GM12891 (cell line): ENCODE measurements around the gene RAB9B. TPM values are rescaled to one million over a fixed set of nuclear protein-coding genes. Genes with fewer than 3 reads are reported as not detected.
A peak's percentile ranks its signal among the peaks of the same experiment; 100 is the strongest.

Source experiments
- DNase-seq: peaks from one replicate; pipeline ENCODE4 v3.0.0; 2011; ENCODE audit warnings: low spot score; ENCODE audit not compliant: insufficient read length
- FAIRE-seq: peaks from 2 replicates; lab custom pipeline; 2011; peaks lifted over from hg19 to GRCh38; lab: Jason Lieb, UNC
- PAX5 ChIP-seq: IDR thresholded peaks from 2 replicates; pipeline ENCODE4 v1.6.1; 2011; ENCODE audit warnings: low read length, moderate library complexity, mild to moderate bottlenecking; ENCODE audit not compliant: insufficient read depth, severe bottlenecking
- POLR2A ChIP-seq: IDR thresholded peaks from 2 replicates; pipeline ENCODE4 v1.6.1; 2011; ENCODE audit warnings: low read depth, low read length, control low read depth
- POLR2AphosphoS5 ChIP-seq: IDR thresholded peaks from 2 replicates; pipeline ENCODE4 v1.6.1; 2011; ENCODE audit warnings: low read depth, low read length, control low read depth
- POU2F2 ChIP-seq: IDR thresholded peaks from 2 replicates; pipeline ENCODE4 v1.6.1; 2011; ENCODE audit warnings: low read depth, mild to moderate bottlenecking, control low read depth, low read length, moderate library complexity
- SPI1 ChIP-seq: IDR thresholded peaks from 2 replicates; pipeline ENCODE4 v1.6.1; 2011; ENCODE audit warnings: low read depth, low read length, control low read depth
- TAF1 ChIP-seq: IDR thresholded peaks from 2 replicates; pipeline ENCODE4 v1.6.1; 2011; ENCODE audit warnings: low read depth, low read length, control low read depth
- polyA plus RNA-seq: library from polyadenylated mRNA; unstranded; fragments of >200 nt; gene quantifications from one replicate; pipeline ENCODE4 v1.2.1, GENCODE V29; 2012; ENCODE audit warnings: low read depth, missing spikeins, inconsistent platforms; ENCODE audit not compliant: missing spikeins

Gene RAB9B, protein sequence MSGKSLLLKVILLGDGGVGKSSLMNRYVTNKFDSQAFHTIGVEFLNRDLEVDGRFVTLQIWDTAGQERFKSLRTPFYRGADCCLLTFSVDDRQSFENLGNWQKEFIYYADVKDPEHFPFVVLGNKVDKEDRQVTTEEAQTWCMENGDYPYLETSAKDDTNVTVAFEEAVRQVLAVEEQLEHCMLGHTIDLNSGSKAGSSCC
- 0.12 TPM for polyA plus RNA-seq

DNA sequence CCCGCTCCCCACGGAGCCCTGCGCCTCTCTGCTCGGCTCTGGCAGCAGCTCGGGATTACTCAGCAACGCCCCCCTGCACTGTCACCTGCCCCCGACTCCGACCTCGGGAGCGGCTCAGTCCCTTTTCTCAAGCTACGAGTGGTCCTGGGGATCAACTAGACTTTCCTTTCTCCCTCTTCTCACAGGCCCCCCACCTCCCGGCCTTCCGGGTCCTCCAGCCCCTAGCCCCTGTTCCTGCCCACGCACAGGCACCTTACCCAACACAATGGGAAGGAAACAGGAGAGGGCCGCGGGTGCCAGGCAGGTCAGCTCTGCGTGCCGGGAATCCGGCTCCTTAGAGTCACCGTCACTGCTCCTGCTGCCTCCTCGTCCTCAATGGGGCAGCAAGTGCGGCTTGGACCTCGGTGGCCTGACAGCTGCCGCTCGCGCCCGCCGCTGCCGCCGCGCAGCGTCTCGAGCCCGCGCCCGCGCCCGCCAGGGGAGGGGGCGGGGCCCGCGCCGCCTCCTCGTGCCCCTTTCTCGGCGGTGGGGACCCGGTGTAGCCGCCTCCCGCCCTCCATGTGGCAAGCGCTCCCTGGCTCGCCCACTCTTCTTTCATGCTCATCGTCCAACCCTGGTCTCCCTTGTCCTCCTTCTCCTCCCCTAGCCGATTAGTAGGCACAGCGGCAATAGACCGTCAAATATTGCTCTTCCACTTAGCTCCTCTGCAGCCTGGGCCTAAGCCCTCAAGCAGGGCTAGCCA lies at the start of gene RAB9B:
Gene RAB9B, minus strand, starts transcription at position 455 of the 742 bp plus-strand sequence. CDS start 6,473 bp downstream, outside the sequence.
- DNase-seq (peak; percentile 42), FAIRE-seq (peak; percentile 94)
- TF ChIP-seq POLR2AphosphoS5 (no peak), TAF1 (no peak), POLR2A (no peak), PAX5 (no peak), SPI1 (no peak), POU2F2 (no peak)

DNA sequence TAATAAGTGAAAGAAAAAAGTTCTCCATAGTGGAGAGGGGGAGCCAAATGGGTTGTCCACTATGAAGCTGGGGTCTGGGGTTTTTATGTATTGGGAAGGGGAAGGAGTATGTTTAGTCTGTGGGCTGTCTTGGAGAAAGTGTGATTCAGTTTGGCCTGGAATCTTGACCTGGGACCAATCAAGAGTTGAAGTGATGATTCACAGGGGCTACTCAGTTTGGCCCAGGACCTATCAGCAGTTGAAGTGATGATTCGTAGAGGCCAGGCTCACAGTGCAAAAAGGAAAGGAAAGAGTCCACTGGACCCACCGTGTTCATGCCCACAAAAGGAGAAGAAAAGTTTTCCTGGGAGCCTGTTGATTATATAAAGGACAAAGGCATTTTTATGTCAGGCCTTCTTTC lies 47.3 kb upstream of the RAB9B start:
- no peak for FAIRE-seq
- DNase-seq: no peak
- no peak for TF ChIP-seq POLR2AphosphoS5
- no peak for TF ChIP-seq SPI1
- TF ChIP-seq POU2F2: no peak
- TF ChIP-seq TAF1: no peak
- TF ChIP-seq PAX5: no peak
- no peak for TF ChIP-seq POLR2A

DNA sequence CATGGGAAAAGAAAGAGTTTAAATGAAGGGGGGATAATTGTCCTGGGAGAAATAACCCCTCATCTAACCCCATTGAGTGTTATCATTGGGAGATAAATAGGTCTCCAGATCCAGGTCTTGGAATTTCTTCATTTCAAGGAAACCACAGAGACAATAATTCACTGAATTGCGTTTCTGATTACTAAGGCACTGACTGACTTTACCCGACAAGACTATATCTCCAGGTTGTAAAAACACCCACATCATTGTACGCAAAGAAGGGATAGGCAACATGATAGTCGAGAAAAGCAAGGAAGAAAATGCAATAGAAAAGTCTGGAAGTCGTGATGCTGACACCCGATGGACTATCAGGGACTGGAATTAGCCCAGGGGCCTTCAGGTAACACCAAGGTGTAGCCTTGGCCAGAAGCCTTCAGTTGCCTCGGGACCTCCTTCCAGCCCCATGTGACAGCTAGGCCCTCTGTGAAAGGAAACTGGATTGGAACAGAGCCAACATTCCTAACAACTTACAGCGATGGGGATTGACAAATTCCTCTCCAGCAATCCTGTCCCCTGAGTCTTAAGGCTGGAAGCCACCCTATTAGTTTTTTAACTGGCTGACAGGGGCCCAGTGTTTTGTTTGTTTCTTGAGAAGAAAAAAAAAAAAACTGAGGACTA lies 46.5 kb upstream of the RAB9B start:
- no peak for DNase-seq
- no peak for TF ChIP-seq SPI1
- TF ChIP-seq POLR2AphosphoS5: no peak
- no peak for FAIRE-seq

DNA sequence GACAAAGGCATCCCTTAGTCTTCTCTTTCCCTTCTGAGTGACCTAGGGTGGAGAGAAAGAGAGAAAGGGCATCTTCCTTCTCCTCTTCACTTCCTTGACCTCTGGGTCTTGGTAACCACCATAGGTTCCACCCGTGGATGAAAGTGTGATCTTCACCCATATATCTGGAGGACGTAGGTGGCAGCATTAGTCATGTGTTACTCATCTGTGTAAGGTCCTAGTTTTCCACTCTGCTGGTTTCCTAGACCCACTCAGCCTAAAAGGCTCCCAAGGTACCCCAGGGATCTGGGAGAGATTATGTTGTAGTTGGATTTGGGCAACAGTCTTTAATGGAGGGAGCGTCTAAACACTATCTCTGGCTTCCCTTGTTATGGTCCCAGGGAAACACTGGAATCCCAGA lies 45.5 kb upstream of the RAB9B start:
- DNase-seq (no peak), FAIRE-seq (peak; percentile 5)
- TF ChIP-seq POU2F2 (no peak), POLR2AphosphoS5 (no peak), POLR2A (no peak), TAF1 (no peak), SPI1 (no peak), PAX5 (no peak)

DNA sequence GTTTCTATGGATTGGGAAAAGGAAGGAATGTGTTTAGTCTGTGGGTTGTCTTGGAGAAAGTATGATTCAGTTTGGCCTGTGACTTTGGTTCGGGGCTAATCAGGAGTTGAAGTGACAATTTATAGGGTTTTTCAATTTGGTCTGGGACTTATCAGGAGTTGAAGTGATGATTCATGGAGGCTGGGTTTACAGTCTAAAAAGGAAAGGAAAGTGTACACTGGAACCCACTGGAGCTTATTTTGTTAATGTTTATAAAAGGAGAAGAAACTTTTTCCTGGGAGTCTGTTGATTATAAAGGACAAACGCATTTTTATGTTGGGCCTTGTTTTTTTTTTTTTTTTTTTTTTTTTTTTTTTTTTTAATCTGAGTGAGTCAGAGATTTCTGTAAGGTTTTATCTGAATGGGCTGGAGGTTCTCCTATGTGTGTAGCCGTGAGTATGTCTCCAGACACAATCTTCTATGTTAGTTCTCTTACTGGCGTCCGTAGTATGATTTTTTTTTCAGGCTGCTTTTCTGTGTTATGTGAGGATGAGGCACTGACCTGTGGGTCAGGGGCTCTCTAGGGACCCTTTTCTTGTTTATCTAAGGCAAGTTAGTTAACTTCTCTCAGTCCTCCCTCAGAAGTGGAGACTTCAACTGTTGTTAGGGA lies 33.0 kb upstream of the RAB9B start:
- TF ChIP-seq POLR2A (no peak), PAX5 (no peak), POU2F2 (no peak)
- no peak for FAIRE-seq
- DNase-seq: no peak

DNA sequence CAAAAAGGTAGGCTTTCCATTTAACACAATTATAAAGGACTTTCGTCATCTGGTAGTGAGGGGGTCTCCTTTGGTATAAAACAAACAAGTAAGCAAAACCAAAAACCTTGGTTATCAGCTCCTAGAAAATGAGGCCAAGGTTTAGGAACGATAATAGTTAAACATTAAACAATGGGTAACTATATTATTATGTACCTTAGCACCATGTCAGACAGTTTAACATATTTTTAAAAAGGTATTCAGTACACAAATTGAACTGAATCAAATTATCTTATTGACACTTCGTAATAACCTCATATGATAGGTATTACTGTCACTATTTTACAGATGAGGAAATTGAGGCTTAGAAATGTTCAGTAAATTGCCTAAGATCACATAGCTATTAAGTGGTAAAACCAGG lies 32.1 kb upstream of the RAB9B start:
- TF ChIP-seq POU2F2: no peak
- TF ChIP-seq PAX5: no peak
- TF ChIP-seq POLR2A: no peak
- no peak for TF ChIP-seq TAF1
- no peak for TF ChIP-seq POLR2AphosphoS5
- no peak for TF ChIP-seq SPI1
- FAIRE-seq (peak; percentile 5), DNase-seq (no peak)

DNA sequence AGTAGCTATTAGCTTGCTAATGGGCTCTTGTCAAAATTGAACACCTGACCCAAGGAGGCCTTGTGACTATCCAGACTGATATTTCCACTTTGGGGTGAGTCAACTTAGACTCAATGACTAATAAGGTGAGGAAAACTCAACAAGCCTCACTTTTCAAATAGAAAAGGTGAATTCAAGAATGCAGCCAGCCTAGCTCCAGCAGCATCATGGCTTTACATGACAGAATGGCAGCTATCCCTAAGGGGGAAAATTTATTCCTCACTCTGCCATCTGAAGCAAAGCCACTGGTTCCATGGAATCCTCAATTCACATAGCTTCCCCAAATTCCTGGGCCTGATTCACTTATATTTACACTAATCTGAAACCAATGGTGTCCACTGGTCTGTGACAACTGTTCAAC lies 29.1 kb upstream of the RAB9B start:
- FAIRE-seq (no peak), DNase-seq (no peak)
- TF ChIP-seq TAF1: no peak
- no peak for TF ChIP-seq PAX5
- TF ChIP-seq POLR2AphosphoS5: no peak
- no peak for TF ChIP-seq POLR2A
- TF ChIP-seq POU2F2: no peak
- no peak for TF ChIP-seq SPI1

DNA sequence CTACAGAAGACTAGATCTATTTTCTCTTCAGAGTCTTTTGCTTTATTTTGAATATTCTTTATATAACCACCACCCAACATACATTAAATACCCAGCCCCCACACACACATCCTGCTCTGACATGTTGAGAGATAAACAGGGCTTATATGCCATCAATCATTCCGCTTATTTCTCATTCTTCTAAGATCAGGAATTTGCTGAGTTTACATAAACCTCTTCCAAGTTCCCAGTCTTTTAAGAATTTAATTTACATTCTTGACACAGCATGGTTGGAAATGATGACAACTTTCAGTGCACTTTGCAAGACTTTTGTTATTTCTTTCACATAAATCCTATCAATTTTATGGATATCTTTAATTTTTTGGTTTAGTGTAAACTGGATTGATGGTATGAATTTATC lies 17.5 kb upstream of the RAB9B start:
- TF ChIP-seq TAF1: no peak
- TF ChIP-seq POLR2A: no peak
- TF ChIP-seq POLR2AphosphoS5: no peak
- TF ChIP-seq POU2F2: no peak
- TF ChIP-seq SPI1: no peak
- FAIRE-seq (no peak), DNase-seq (no peak)
